ENCODE measurements around the gene PCSK2.

Gene PCSK2

GRCh38 chr20:17530716-17531664 is 304.1 kb downstream of the PCSK2 start, which contains the start of gene BFSP1:
BFSP1 (minus strand) TSS chr20:17531379; CDS start chr20:17531329, 50 bp downstream.
- in situ Hi-C loops (cut with HindIII; ENCODE audit: low sequenced_read_pairs), result no loop called here
- peak within 1 kb of the TSS; percentile 40 for H3K4me3 ChIP-seq (ENCODE audit: low read depth, low read length)
- no peak for TF ChIP-seq CTCF (IDR thresholded peaks at IDR 0.05; ENCODE audit: low read depth, low read length, missing control alignments)
- no peak for DNase-seq (ENCODE audit: low read depth)

GRCh38 chr20:17531665-17532025 is 304.8 kb downstream of the PCSK2 start:
- no peak for TF ChIP-seq CTCF (IDR thresholded peaks at IDR 0.05; ENCODE audit: low read depth, low read length, missing control alignments)
- DNase-seq (ENCODE audit: low read depth), result no peak
- in situ Hi-C loops (cut with HindIII; ENCODE audit: low sequenced_read_pairs), result no loop called here
- H3K4me3 ChIP-seq (ENCODE audit: low read depth, low read length), result peak overlapping the region; percentile 40

- in situ Hi-C loops (cut with HindIII; ENCODE audit: low sequenced_read_pairs), result no loop called here
Measured at GRCh38 chr20:17533396-17533795, 306.6 kb downstream of the PCSK2 start.

GRCh38 chr20:17534077-17534476 is 307.2 kb downstream of the PCSK2 start:
- in situ Hi-C loops (cut with HindIII; ENCODE audit: low sequenced_read_pairs), result no loop called here

More at GRCh38 chr20:17533396-17533795, 306.6 kb downstream of the PCSK2 start:
- no peak for TF ChIP-seq CTCF (IDR thresholded peaks at IDR 0.05; ENCODE audit: low read depth, low read length, missing control alignments)
- DNase-seq (ENCODE audit: low read depth), result no peak
- no peak overlapping the region for H3K4me3 ChIP-seq (ENCODE audit: low read depth, low read length)

More at GRCh38 chr20:17534077-17534476, 307.2 kb downstream of the PCSK2 start:
- DNase-seq (ENCODE audit: low read depth), result no peak
- no peak for TF ChIP-seq CTCF (IDR thresholded peaks at IDR 0.05; ENCODE audit: low read depth, low read length, missing control alignments)
- no peak overlapping the region for H3K4me3 ChIP-seq (ENCODE audit: low read depth, low read length)
